ENCODE results near the gene C19orf67.

The C19orf67 gene

GRCh38 chr19:14085309-14085995 is at the start of gene C19orf67:
TSS of gene C19orf67 (minus strand) at chr19:14085783. CDS start at chr19:14085627, 156 bp downstream.
- no peak for DNase-seq (ENCODE audit: low spot score)

GRCh38 chr19:14135355-14135754 is 49.8 kb upstream of the C19orf67 start:
- no peak for DNase-seq (ENCODE audit: low spot score)

- DNase-seq (ENCODE audit: low spot score): no peak
These were observed 42.4 kb upstream of the C19orf67 start for GRCh38 chr19:14127929-14128509.

DNA sequence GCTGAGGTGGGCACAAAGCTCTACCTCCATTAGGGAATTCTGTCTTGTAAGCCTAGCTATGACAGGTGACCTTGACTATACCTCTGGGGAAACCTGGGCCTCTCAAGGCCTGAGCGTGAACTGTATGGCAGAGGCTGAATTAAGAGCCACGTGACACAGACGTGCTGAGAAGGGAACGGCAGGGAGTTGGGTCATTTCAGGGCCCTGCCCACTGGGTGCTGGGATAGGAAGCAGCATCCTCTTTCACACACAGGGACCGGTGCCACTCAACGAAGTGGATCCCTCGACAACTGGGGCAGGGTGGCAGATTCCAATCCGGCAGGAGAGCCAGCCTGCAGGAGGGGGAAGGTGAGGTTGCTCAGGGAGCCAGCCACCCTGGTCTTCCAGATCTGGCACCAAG is 41.6 kb upstream of the C19orf67 start:
- no peak for DNase-seq (ENCODE audit: low spot score)

GRCh38 chr19:14122924-14123323 is 37.3 kb upstream of the C19orf67 start:
- no peak for DNase-seq (ENCODE audit: low spot score)

DNA sequence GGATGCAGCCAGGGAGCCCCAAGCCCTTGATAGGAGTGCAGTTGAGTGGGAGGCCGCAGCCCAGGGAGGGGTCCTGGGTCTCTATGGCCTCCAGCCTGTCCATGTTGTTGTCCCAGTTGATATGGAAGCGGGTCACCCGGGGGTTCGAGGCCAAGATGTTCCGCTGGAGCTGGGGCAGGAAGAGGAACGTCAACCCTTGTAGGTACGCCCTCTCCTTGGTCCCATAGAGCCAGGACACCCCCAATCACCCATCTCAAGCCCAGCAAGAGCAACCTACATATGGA is 34.9 kb upstream of the C19orf67 start:
- DNase-seq (ENCODE audit: low spot score): no peak

DNA sequence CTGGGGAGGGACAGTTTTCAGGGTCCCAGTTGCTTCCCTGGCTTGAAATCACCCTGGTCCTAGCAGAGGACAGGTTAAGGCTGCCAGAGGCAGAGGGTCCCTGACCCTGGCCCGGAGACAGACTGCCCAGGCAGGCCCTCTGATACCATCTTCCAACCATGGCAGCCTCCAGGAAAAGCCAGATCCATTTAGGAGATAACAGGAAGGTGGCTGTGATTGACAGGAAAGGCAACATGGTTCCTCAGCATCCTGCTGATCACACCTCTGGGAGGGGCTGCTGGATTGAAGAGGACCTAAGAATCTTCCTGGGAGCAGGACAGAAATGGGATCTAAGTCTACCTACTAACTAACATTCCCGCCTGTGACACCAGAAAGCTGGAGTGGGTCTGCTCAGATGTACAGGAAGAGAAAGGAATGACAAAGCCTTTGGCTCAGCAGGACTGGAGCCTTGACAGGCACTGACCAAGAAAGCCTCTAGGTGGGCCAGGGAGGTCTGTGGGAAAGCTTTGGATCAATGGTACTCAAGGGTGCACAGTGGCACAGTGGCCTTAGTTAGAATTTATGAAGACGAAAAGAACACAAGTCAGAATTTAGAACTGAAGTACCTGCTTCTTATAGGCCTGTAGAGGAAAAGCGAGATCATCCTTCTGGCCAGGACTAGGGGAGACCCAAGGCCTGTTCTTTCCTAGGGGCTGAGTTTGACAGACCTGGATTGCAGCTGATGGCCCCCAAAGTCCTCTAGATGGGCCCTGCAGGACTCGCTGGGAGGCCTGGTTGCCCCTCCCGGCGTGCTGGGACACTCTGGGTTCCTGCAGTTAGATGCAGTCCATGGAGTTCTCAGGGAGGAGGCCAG is 34.3 kb upstream of the C19orf67 start:
- DNase-seq (ENCODE audit: low spot score): no peak

DNA sequence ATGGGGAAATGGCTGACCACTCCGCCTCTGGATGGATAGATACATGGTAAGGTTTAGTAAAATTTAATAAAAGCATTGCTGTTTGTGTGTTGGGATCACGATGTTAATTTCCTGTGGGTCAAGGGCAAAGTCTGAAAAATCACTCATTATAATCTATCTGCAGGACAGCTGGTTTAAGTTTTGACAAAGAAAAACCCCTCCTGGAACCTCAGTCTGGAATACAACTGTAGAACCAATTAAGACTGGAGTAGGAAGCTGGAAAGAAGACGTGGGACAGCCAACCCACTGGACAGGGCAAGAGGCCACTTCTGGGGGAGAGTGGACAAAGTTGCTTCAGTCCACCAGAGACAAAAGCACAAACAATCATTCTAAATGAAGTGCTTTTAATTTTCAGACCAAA is 33.6 kb upstream of the C19orf67 start:
- DNase-seq (ENCODE audit: low spot score): no peak

DNA sequence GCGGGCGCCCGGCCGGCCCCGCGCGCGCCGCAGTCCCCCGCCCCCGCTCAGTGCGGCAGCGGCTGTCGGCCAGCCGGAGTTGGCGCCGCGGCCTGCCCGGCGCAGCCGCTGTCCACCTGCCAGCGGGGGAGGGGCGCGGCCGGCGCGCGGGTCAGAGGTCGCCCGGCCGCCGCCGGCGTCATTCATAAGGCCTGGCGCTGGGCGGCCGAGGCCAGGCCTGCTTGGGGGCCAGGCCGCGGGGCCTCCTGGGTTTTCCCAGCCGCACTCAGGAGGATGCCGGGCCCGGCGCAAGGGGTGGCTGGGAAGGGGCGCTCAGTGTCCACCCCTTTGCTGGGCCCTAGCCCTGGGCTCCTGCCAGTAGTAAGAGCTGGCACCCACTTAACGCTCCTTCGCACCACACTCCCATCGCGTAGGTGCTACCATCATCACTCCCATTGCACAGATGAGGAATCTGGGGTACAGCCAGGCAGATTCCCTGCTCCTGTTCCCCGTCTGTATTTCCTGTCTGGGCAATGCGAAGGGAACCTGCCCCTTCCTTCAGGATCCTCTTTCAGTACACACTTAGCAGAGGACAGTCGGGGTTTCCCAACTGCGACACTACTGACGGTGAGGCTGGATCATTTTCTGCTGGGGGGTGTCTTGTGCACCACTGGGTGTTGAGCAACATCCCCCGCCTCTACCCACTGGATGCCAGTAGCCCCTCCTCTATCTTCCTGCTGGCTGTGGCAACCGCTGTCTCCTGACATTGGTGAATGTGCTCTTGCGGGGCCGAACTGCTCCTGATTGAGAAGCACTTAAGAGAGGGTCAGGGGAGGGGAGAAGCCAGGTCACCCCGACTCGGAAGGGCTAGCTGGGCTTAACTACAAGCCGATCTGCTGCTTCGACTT is 32.8 kb upstream of the C19orf67 start:
- peak; percentile 43 for DNase-seq (ENCODE audit: low spot score)

DNA sequence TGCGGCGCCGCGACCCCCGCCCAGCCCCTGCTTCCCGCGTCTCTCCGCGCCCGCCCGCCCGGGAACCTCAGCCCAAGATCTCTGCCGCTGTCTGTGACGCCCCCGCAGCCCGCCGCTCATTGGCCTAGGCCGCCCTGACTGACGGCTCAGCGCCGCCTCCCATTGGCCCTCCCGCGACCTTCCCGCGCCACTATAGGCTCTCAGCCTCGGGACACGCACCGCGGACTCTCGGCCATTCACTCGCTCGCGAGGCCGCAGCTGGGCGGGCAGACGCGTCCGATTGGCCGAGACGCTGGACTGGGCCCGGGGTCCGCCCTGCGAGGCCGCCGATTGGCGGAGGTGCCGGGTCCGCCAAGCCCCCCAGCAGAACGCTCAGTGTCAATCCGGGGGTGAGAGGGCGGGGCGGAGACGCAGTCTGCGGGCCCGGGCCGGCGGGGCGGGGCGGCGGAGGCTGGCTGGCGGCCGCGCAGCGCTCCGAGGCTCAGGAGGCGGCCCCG is 32.1 kb upstream of the C19orf67 start, which contains the start of gene PRKACA:
PRKACA (minus strand) TSS at position 95 of the 497 bp plus-strand sequence. CDS start 215 bp downstream, outside the sequence.
- DNase-seq (ENCODE audit: low spot score): peak; percentile 97

DNA sequence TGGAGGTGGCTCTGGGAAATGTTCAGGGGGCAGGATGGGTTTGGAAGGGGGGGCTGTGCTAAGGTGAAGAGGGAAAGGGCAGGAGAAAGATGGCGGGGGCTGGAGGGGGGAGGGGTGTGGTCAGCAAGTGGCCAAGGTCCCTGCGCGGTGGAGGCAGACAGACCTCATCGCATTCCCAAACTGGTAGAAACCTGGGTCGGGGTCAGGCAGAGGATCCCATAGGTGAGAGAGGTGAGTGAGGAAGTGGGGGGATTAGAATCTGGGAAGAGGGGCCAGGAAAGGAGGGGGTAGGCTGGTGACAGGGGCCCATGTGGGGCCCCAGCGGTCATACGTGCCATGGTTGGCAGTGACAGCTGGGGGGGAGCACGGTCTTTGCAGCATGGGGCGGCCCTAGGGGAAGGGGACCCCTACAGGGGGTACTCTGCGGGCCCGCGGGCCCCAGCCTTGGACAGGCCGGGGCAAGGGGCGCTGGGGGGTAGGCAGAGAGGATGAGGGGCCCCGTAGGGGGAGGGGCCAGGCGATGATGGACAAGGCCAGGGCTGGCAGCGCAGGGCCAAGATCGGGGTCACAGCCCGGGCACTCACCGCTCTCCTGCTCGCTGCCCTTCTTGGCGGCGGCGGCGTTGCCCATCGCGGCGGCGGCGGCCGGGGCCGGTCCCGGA is 31.5 kb upstream of the C19orf67 start:
- no peak for DNase-seq (ENCODE audit: low spot score)

- no peak for DNase-seq (ENCODE audit: low spot score)
These were observed 30.9 kb upstream of the C19orf67 start for GRCh38 chr19:14116525-14116917.

GRCh38 chr19:14115756-14116155 is 30.2 kb upstream of the C19orf67 start:
- no peak for DNase-seq (ENCODE audit: low spot score)

GRCh38 chr19:14114854-14115253 is 29.3 kb upstream of the C19orf67 start:
- DNase-seq (ENCODE audit: low spot score): peak; percentile 39

DNA sequence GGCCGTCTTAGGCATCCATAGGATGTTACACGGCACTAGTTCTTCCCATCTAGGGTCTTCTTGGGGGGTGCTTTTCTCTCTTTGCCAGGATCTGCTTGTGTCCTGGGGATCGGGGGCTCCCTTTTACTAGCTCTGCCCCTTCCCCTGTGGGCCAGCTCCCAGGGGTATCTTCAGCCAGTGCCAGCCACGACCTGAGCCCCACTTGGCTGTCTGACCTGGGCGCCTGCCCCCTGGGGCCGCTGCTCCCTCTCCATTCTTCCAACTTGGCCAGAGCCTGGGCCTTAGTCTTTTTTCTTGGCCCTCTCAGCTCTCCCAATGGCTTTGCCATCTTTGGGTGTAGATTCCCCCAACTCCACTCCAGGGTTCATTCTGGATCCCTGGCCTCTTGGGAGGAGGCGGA is 28.9 kb upstream of the C19orf67 start:
- no peak for DNase-seq (ENCODE audit: low spot score)

- no peak for DNase-seq (ENCODE audit: low spot score)
These were observed 28.3 kb upstream of the C19orf67 start for GRCh38 chr19:14113762-14114414.

GRCh38 chr19:14112809-14113385 is 27.3 kb upstream of the C19orf67 start:
- no peak for DNase-seq (ENCODE audit: low spot score)

- no peak for DNase-seq (ENCODE audit: low spot score)
These were observed 26.6 kb upstream of the C19orf67 start for GRCh38 chr19:14112051-14112808.

DNA sequence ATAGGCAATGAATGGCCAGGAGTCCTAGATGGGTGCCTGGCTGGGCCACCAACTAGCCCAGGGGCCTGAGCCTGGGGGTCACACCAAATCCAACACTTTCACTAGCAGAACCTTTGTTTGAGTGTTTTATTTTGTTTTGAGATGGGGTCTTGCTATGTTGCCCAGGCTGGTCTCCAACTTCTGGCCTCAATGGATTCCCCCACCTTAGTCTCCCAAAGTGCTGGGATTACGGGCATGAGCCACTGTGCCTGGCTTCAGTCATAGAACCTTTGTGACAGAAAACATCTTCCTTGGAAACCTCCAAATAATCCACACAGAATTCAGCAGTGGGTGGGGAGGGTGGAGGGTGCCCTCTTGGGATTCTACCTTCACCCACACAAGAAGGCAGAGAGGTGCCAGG is 25.9 kb upstream of the C19orf67 start:
- DNase-seq (ENCODE audit: low spot score): no peak

DNA sequence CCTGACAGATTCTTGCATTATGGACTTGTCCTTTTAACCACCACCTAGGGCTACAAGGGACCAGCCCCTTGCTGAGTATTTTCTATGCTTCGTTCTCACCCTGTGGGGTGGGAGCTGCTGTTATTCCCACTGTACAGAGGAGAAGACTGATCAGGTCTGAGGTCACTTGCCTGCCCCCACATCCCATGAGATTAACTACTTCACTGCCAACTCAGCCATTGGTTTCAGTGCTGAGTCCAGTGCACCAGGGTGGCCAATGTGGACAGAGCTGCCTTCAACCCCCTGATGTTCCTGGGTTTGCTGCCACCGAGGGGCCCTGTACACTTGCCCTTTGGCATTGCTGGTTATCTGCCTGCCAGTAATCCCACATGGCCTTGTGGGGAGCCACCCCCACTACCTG is 25.1 kb upstream of the C19orf67 start:
- DNase-seq (ENCODE audit: low spot score): no peak
